IPS-18a (cell line): Measurements from ENCODE around the gene TPST1.
"Not testable (repeated sequence)": the region's sequence is repeated elsewhere in the genome, so short reads cannot be mapped to it uniquely, and the experiment has no call there.

Experiments used
- H3K27ac ChIP-seq: one replicate; pipeline ENCODE4 v1.5.1; 2013; ENCODE audit warnings: low read length
- H3K27me3 ChIP-seq: one replicate; pipeline ENCODE4 v1.6.1; 2013; ENCODE audit warnings: mild to moderate bottlenecking, low read length; ENCODE audit not compliant: control insufficient read depth, insufficient read depth
- H3K36me3 ChIP-seq: one replicate; pipeline ENCODE4 v1.6.1; 2013; ENCODE audit warnings: low read depth, low read length; ENCODE audit not compliant: control insufficient read depth
- H3K4me1 ChIP-seq: one replicate; pipeline ENCODE4 v1.6.1; 2013; ENCODE audit warnings: low read depth, low read length; ENCODE audit not compliant: control insufficient read depth
- H3K4me3 ChIP-seq: one replicate; pipeline ENCODE4 v1.5.1; 2013; ENCODE audit warnings: low read length
- H3K9ac ChIP-seq: one replicate; pipeline ENCODE4 v1.6.1; 2013; ENCODE audit warnings: mild to moderate bottlenecking, low read length, moderate library complexity
- H3K9me3 ChIP-seq: one replicate; pipeline ENCODE4 v1.6.1; 2013; ENCODE audit warnings: low read depth, low read length; ENCODE audit not compliant: control insufficient read depth

TPST1 gene

GRCh38 chr7:66213637-66214036 lies 8.5 kb downstream of the TPST1 start:
- H3K27me3 ChIP-seq: no peaks in the 10 kb centered on the region
- H3K4me1 ChIP-seq: no peaks in the 10 kb centered on the region
- no peaks in the 10 kb centered on the region for H3K36me3 ChIP-seq
- no peak overlapping the region for H3K4me3 ChIP-seq
- no peak overlapping the region for H3K27ac ChIP-seq
- H3K9me3 ChIP-seq: no peaks in the 10 kb centered on the region
- H3K9ac ChIP-seq: no peak overlapping the region

- Histone ChIP-seq H3K36me3 (no peaks in the 10 kb centered on the region), H3K4me3 (no peak overlapping the region), H3K9me3 (no peaks in the 10 kb centered on the region), H3K9ac (no peak overlapping the region), H3K27me3 (no peaks in the 10 kb centered on the region), H3K4me1 (no peaks in the 10 kb centered on the region), H3K27ac (no peak overlapping the region)
These were observed 11.6 kb downstream of the TPST1 start for GRCh38 chr7:66216687-66217086.

- Histone ChIP-seq H3K9ac (no peak overlapping the region), H3K4me3 (no peak overlapping the region), H3K27ac (no peak overlapping the region), H3K36me3 (no peaks in the 10 kb centered on the region), H3K4me1 (no peaks in the 10 kb centered on the region), H3K9me3 (no peaks in the 10 kb centered on the region), H3K27me3 (no peaks in the 10 kb centered on the region)
These were observed 14.7 kb downstream of the TPST1 start for GRCh38 chr7:66219805-66220204.

- no peak overlapping the region for H3K4me3 ChIP-seq
These were observed 16.3 kb downstream of the TPST1 start for GRCh38 chr7:66221442-66221841.

GRCh38 chr7:66227808-66228207 lies 22.7 kb downstream of the TPST1 start:
- Histone ChIP-seq H3K4me3 (no peak overlapping the region), H3K9ac (no peak overlapping the region), H3K4me1 (no peaks in the 10 kb centered on the region), H3K36me3 (no peaks in the 10 kb centered on the region), H3K27ac (no peak overlapping the region), H3K9me3 (no peaks in the 10 kb centered on the region), H3K27me3 (no peaks in the 10 kb centered on the region)

More at GRCh38 chr7:66221442-66221841, 16.3 kb downstream of the TPST1 start:
- no peaks in the 10 kb centered on the region for H3K36me3 ChIP-seq
- no peaks in the 10 kb centered on the region for H3K4me1 ChIP-seq
- no peak overlapping the region for H3K27ac ChIP-seq
- no peaks in the 10 kb centered on the region for H3K27me3 ChIP-seq
- no peaks in the 10 kb centered on the region for H3K9me3 ChIP-seq
- H3K9ac ChIP-seq: no peak overlapping the region

GRCh38 chr7:66231326-66232216 lies 26.4 kb downstream of the TPST1 start:
- H3K4me1 ChIP-seq, H3K9ac ChIP-seq, H3K9me3 ChIP-seq, H3K27me3 ChIP-seq, H3K4me3 ChIP-seq, H3K27ac ChIP-seq, H3K36me3 ChIP-seq: not testable (repeated sequence)

GRCh38 chr7:66233638-66234037 lies 28.5 kb downstream of the TPST1 start:
- Histone ChIP-seq H3K27ac (no peak overlapping the region), H3K4me3 (no peak overlapping the region), H3K36me3 (no peaks in the 10 kb centered on the region), H3K9me3 (no peaks in the 10 kb centered on the region), H3K27me3 (no peaks in the 10 kb centered on the region), H3K4me1 (no peaks in the 10 kb centered on the region), H3K9ac (no peak overlapping the region)

GRCh38 chr7:66236713-66237303 lies 31.7 kb downstream of the TPST1 start:
- Histone ChIP-seq H3K9ac (no peak overlapping the region), H3K4me1 (no peaks in the 10 kb centered on the region), H3K4me3 (no peak overlapping the region), H3K27me3 (no peaks in the 10 kb centered on the region), H3K36me3 (no peaks in the 10 kb centered on the region), H3K27ac (no peak overlapping the region), H3K9me3 (no peaks in the 10 kb centered on the region)

- H3K27me3 ChIP-seq: no peaks in the 10 kb centered on the region
- no peak overlapping the region for H3K9ac ChIP-seq
- no peak overlapping the region for H3K27ac ChIP-seq
- no peaks in the 10 kb centered on the region for H3K36me3 ChIP-seq
- no peak overlapping the region for H3K4me3 ChIP-seq
- no peaks in the 10 kb centered on the region for H3K4me1 ChIP-seq
- no peaks in the 10 kb centered on the region for H3K9me3 ChIP-seq
These were observed 33.0 kb downstream of the TPST1 start for GRCh38 chr7:66237906-66238772.

- Histone ChIP-seq H3K4me3 (no peak overlapping the region), H3K9ac (no peak overlapping the region), H3K4me1 (no peaks in the 10 kb centered on the region), H3K27me3 (no peaks in the 10 kb centered on the region), H3K9me3 (no peaks in the 10 kb centered on the region), H3K27ac (no peak overlapping the region), H3K36me3 (no peaks in the 10 kb centered on the region)
These were observed 33.8 kb downstream of the TPST1 start for GRCh38 chr7:66238773-66239466.

- H3K27ac ChIP-seq: no peak overlapping the region
- no peaks in the 10 kb centered on the region for H3K36me3 ChIP-seq
- H3K9ac ChIP-seq: no peak overlapping the region
- H3K27me3 ChIP-seq: no peaks in the 10 kb centered on the region
- no peak overlapping the region for H3K4me3 ChIP-seq
- no peaks in the 10 kb centered on the region for H3K4me1 ChIP-seq
- no peaks in the 10 kb centered on the region for H3K9me3 ChIP-seq
These were observed 34.3 kb downstream of the TPST1 start for GRCh38 chr7:66239467-66239856.
